CD4-positive, alpha-beta T cell treated with Interferon gamma for 1 hour (primary cell): Measurements from ENCODE around the gene TEC.
"Not testable (repeated sequence)": the region's sequence is repeated elsewhere in the genome, so short reads cannot be mapped to it uniquely, and the experiment has no call there.

ENCODE experiments used
- DNase-seq: peaks from one replicate; pipeline ENCODE4 v3.0.0-alpha.2; 2020

TEC gene

DNA sequence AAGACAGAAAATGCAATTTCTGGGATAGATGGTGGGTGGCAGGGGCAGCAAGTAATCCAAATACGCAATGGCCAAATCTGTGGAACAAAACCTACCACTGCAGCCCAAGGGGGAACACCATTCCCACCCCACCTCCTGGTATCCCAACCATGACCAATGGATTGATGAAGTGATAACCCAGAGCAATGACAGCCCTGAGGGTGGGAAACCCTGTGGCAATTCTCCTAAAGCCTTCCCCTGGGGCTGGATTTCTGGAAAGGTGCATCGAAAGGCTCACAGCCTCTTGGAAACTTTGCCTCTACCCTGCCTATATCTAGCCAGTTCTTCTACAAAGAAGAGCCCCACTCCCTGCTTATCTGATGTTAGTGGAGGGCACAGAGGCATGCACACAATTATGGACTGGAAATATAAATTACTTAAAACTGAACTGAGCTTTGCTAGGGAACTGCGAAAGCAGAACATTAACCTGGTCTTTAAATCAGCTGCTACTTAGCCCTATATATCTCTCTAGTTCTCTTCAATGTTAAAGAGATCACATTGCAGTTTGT, 75.6 kb downstream of the TEC start:
- DNase-seq: no peak

DNA sequence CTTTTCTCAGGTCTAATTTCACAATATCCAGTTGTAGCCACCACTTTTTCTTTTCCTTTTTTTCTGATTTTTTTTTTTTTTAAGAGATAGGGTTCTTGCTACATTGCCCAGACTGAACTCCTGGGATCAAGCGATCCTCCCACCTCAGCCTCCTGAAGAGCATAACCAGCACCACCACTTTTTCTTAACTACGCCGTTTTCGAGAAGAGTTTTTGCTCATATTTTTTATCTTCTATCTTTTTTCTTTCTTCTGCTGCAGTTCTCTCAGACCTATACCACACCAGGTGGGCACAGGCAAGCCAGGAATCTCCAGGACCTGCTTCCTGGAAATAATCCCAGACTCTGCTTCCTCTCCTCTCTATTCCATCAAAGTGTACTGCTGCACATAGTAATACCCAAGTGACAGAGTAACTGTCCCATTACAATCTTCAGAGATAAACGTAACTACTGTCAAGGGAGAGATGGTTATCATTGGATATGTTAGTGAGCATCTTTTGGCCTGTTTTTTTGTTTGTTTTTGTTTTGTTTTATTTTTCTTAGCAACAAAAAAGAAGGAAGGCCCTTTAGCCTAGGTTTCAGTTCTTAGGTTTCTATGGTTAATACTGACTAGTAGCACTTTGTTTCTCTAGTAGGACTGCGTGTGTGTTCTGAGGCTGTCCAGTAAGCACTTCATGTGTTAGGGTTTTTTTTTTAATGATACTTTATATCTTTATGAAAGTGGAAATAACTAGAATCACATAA, 76.4 kb downstream of the TEC start:
- DNase-seq: no peak

DNA sequence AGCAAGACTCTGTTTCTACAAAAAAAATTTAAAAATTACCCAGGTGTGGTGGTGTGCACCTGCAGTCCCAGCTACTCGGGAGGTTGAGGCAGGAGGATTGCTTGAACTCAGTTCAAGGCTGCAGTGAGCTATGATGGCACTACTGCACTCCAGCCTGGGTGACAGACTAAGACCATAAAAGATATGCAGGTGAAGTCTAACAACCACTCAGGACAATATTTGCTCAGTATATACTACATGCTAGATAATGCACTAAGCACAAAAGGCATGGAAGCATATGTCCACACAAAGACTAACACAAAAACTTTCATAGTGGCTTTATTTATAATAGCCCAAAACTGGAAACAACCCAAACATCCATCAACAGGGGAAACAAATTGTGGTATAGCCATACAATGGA, 77.9 kb downstream of the TEC start:
- DNase-seq: no peak

DNA sequence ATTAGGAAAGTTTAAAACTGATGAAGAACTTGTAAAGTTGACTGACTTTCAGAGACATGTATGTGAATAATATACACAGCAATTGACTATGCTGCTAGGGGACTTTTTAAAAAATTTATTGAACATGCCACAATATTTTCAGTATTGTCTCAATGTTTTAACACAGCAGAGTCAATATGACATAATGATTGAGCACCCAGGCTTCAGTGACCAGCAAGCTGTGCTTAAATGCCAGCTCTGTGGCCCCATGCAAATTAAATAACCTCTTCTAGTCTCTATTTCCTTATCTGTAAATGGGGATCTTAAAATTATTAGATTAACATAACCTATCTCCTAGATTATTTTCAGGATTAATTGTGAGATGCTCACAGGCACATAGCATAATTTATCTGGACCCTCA, 78.8 kb downstream of the TEC start:
- no peak for DNase-seq

DNA sequence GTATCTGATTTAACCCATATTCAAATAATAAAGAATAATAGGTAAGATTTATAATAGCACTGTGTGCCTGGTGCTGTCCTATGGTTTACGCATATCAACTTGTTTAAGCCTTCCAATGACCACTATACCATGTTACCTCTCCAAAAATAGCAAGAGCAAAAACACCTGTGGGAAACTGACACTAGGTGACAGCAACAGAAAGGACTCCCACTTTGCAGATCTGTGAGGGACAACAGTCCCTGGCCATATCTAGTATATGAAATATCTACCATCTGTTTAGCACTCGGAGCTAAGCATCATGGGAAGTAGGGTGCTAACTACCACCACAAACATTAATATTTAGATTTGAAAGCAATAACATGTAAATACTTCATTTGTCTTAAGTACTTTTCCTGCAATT, 79.9 kb downstream of the TEC start:
- DNase-seq: no peak

DNA sequence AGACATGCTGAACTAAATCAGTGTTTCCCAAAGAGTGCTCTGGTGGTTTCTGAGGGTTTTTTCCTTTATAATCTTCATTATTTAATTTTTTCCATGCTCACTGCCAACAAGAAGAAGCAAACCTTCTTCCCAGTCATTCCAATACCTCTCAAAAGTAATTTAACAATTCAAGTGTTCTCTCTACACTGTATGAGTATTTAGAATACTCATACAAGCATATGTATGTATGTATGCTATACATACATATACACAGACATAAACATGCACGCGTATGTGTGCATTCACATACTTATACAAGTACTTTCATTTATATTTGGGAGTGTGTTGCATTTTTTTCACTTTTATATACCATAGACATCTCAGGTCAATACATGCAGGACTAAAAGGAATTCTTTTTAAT, 81.2 kb downstream of the TEC start:
- no peak for DNase-seq

DNA sequence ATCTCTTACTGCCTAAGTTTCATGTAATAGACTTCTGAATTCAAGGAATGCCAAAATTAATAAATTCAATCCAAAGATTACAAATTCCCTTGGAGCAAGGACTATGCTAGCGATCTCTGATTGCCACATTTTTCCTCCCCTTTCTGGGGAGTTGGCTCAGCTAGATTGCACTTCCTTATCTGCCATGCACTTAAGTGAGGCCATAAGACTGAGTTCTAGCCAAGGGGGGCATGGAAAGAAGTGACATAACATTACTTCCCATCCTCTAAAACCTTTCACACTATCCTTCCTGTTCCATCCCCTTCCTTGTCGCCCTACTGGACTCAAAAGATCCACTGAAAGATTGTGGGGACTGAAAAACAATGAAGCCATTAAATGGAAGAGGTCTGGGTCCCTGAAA, 81.8 kb downstream of the TEC start:
- DNase-seq: no peak

DNA sequence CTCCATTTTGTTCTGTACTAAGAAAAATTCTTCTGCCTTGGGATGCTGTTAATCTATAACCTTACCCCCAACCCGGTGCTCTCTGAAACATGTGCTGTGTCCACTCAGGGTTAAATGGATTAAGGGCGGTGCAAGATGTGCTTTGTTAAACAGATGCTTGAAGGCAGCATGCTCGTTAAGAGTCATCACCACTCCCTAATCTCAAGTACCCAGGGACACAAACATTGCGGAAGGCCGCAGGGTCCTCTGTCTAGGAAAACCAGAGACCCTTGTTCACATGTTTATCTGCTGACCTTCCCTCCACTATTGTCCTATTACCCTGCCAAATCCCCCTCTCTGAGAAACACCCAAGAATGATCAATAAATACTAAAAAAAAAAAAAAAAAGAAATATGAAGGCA, 82.6 kb downstream of the TEC start:
- not testable (repeated sequence) for DNase-seq

DNA sequence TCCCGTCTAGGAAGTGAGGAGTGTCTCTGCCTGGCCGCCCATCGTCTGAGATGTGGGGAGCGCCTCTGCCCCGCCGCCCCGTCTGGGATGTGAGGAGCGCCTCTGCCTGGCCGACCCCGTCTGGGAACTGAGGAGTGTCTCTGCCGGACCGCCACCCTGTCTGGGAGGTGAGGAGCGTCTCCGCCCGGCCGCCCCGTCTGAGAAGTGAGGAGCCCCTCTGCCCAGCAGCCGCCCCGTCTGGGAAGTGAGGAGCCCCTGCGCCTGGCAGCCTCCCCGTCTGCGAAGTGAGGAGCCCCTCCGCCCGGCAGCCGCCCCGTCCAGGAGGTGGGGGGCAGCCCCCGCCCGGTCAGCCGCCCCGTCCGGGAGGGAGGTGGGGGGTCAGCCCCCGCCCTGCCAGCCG, 83.2 kb downstream of the TEC start:
- DNase-seq: not testable (repeated sequence)

DNA sequence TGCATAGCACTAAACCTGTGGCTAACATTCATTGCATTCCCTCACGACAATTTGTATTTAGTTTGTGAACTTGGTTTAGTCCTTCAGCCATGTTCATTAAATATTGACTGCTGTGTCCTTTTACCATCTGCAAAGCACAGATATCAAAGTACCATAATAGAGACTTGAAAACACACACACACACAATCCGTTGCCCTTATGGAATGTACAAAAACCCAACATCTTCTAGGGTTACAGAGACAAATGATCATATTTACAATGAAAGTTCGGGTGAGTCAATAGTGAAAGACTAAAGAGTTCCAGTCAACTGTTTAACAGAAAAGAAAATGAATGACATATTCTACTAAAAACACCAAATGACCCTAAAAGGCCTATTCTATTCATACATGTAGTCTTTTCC, 84.8 kb downstream of the TEC start:
- no peak for DNase-seq

DNA sequence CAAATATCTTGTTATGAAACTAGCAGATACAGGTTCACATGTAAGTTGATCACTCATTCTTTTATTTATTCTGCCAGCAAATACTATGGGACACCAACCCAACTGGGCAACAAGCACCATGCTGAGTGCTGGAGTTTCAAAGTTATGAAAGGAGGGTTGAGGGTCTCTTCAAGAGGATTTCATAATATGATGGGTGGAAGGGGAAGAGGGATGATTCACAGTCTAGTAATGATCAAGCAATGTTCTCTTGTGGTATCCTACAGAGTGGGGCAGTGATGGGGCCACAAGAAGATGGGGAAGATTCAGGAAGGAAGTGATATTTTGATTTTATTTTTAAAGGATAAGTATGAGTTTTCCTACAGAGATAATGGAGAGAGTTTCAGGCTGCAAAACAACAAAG, 89.4 kb downstream of the TEC start:
- no peak for DNase-seq

DNA sequence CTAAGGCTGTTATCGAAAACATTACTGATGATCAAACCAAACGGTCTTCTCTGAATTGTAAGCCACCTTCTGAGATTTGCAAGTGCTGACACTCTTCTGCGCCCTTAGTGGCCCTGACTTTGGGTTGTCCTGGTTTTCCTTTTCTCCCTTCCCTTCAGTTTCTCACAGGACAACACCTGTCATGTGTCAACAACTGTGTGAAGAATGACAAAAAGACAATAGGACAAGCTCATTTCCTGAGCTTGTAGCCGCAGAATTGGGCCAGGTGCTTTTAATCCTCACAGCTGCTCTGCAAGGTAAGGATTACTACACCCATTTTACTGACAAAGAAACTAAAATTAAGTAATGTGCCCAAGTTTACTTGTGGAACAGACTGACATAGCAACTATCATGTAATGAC, 90.7 kb downstream of the TEC start:
- DNase-seq: no peak

DNA sequence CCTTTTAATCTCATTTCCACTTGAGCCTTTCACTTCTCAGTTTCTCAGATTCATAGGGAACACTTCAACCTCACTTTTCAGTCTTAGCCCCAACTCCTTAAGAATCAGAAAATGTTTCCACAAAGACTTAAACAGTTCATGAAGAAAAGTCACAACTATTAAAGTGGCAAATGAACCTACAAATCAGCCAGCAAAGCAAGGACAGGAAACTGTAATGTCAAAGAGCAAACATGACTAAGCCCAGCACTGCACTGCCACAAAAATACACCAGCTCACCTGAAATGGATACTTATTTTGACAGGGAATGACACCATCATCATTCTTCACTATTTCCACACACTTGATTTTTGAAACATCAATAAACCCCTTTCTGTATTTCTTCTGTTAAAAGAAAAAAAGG, 93.8 kb downstream of the TEC start:
- DNase-seq: no peak

DNA sequence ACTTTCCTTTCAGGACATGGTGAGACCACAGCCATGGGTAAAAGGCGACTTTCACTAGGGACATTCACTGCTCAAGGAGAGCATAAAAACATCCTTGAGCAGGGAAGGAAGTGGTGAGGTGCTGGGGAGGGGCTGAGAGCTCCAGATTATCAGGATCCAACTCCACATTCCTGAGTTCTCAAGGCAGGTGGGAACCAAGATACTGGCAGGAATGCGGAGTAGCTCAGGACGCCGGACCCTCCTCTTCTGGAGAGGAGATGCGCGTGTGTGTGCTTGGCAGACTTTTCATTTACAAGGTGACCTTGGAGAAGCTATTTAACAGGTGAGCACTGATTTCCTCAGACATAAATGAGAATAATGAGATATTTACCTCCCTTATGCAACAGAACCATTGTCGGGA, 94.3 kb downstream of the TEC start:
- DNase-seq: no peak

DNA sequence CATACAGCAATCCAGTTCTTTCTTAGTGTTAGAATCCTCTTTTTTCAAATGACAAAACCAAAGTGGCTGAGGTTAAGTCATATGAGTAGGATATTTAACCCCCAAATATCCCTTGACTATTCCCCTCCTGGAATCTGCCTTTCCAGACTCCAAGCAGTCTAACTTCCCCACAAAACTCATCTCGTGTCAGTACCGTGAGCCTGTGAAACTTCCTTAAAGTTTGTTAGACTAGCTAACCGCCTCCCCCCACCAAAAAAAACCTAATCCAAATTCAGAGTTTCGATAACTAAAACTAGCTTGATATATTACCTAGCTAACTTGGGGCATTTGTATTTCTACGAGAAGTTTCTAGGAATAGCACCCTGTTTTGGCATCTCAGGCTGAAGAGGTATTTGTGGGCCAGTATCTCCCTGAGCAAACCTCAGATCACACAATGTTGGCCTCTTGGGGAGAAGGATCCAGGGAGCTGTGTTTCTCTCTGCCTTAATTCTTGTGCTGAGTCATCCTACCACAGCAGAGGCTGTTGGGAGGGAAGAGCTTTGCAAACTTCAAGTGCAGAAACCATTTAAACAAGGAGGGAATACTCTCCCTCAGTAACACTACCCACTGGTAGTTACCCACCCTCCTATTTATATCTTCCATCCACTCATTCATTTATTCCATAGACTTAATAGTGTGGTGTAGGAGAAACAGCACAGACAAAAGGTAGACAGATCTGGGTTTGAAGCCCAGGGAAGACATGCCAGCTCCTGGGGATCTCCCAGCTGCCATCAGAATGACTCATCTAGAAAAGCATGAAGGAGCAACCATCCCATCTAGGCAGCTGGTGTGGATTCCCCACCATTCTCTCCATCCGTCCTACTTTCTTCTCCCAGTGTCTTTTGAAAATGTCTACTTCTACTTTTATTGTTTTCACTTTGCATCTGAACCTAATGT, 96.3 kb downstream of the TEC start:
- DNase-seq: no peak

DNA sequence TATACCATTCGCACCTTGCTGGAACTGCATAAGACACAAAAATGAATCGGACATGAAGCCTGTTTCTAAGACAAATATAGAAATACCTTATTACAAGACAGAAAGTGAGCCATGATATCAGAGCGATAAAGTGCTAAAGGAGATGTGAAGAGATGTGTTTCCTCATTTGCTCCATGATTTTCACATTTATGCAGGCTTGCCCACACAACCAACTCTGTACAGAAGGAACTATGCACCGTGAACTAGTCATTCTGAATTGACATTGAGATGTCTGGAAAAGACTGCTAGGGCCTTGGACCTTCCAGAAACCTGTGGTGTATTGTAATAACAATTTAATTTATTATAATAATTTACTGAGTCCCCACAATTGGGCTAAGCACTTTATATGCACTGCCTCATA, 97.0 kb downstream of the TEC start:
- DNase-seq: no peak

DNA sequence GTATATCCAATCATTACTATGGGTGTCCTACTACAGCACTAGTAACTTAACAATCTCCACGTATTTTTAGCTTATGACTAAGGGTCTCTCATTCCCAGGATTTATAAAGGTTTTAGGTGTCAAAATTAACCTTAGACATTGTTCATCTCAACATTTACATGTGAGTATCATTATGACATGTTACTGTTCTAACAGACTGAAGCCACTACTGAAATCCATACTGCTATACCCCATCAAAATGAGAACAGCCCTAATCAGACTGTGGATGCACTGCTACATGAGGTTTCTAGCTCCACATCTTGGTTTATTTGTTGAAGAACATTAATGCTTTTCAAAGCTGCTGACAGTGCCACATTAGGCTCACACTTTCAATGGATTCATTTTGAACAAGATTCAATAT, 100.0 kb downstream of the TEC start:
- no peak for DNase-seq

DNA sequence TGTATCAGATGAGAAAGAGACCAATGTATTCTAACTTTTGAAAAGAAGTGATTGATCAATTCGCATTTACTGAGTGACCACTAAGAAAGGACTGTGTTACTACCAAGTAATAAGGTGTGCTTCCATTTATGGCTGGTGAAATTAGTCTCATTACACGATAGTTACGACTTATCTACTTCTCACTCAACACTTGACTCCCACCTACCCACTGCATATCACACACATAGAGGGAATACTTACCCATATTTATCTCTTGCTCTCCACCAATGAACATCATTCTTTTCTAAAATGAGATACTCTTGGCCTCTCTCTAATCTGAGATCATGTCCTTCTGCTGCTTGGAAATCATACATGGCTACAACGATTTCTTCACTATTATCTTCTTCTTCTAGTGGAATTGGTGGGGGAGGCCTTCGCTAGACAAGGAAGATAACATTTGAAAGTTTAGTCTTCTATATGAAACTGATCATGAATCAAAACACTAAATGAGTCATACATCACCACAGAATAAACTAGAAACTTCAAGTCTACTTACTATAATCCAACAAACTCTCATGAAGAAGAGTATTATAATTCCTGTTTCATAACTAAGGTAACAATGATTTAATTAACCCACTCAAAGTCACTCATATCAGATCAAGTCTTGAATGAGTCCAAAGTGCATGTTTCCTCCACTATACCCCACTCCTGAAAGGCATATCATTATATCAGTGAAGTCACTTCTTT, 101.9 kb downstream of the TEC start:
- DNase-seq: no peak

DNA sequence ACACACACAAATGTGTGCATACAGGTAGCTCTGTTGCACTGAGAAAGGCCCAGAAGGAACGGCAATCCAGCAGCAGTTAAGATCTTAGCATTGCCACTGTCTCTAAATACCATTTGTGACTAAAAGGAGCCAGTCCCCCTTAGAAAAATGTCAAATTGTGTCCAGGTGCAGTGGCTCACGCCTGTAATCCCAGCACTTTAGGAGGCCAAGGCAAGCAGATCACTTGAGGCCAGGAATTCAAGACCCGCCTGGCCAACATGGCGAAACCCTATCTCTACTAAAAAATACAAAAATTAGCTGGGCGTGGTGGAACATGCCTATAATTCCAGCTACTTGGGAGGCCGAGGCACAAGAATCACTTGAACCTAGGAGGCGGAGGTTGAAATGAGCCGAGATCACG, 105.1 kb downstream of the TEC start:
- DNase-seq: not testable (repeated sequence)

DNA sequence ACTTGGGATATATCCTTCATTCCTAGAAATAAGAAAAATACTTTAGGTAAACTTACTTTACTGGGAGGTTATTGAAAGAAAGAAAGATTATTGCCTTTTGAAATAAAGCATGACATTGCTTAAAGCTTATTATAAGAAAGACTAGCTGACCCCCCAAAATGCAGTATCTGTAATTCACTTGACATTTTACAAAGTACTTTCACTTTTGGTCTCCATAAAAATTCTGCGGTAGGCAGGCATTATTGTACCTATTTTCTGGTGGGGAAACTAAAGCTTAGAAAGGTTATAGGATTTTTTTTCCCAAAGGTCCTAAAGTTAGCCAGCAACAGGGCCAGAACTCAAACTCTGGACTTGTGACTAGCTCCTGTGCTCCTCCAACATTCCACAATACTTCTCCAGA, 105.9 kb downstream of the TEC start:
- DNase-seq: no peak

DNA sequence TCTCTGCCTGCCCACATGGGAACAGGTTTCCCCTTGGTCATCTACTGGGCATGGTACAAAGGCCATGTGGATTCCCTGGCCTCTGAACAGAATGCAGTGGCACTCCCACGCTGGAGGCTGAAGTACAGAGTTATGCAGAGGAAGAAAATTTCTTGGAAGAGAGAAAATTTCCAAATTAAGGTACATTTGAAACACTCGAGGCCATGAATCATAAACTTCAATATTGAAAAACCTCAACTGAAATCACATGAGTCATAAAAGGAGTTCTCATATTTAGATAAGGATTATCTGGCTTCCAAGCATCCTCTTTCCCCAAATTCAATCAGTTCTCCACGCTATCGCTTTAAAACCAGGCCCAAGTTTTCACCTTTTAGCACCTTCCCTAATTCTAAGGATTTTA, 107.5 kb downstream of the TEC start:
- no peak for DNase-seq

DNA sequence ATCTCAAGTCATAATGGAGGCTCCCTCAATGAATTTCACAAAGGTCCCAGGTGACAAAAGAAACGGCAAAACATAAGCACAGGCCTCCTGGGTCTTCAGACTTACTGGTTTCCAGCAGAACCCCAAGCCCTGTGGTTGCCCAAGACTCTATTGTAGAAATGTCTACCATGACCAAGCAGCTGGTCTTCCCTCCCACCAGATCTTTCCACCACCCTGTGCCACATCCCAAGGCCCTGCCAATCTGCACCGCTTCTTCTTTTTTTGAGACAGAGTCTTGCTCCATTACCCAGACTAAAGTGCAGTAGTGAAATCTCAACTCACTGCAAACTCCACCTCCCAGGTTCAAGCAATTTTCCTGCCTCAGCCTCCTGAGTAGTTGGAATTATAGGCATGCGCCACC, 112.4 kb downstream of the TEC start:
- no peak for DNase-seq

DNA sequence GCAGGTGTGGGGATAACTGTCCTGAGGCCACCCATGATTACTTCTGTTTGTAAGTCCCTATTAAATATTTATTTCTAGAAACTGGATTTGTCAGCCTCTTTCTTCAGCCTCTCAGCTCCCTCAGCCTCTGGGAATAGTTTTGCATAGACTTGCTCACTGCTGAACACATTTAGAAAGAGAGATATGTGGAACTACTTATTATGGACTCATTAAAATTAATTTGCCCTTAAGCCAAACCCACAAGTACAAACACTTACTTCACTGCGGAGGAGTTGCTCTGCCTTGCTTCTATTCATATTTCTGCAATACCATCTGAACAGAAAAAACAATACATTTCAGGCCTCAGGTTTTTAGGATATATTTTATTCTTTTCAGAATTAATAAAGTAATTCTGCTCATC, 113.2 kb downstream of the TEC start:
- DNase-seq: no peak
